CD14-positive monocyte (primary cell): Measurements from ENCODE around the gene CEP170B. TPM values are rescaled to one million over a fixed set of nuclear protein-coding genes. Genes with fewer than 3 reads are reported as not detected.
A peak's percentile ranks its signal among the peaks of the same experiment; 100 is the strongest.

Experiments
- DNase-seq, 3 donors: peaks; one replicate each; pipeline ENCODE4 v3.0.0-alpha.2; 2011 to 2022
- H2AFZ ChIP-seq: 2 replicates; pipeline ENCODE4 v1.6.0; 2012; ENCODE audit warnings: mild to moderate bottlenecking, low read depth, low read length, inconsistent platforms; ENCODE audit not compliant: insufficient read depth, poor library complexity, severe bottlenecking
- H3K27ac ChIP-seq, 2 donors: 1 replicate in 1 of 2; 2 replicates in 1 of 2; pipeline ENCODE4 v1.5.1; 2012 to 2013; ENCODE audit warnings: low read length in 2 of 2, control low read depth in 1 of 2, inconsistent platforms in 1 of 2, low read depth in 1 of 2, mild to moderate bottlenecking in 1 of 2
- H3K27me3 ChIP-seq, 2 donors: one replicate each; pipeline versions ENCODE4 v1.6.0 to v1.6.1; 2011 to 2013; ENCODE audit warnings: low read length in 2 of 2; ENCODE audit not compliant: control insufficient read depth in 2 of 2, insufficient read depth in 2 of 2
- H3K36me3 ChIP-seq, 2 donors: replicated peaks in 1 of 2; 1 replicate in 1 of 2; 2 replicates in 1 of 2; pipeline versions ENCODE4 v1.5.1 to v1.6.1; 2012 to 2013; ENCODE audit warnings: low read length in 2 of 2, control low read depth in 1 of 2, inconsistent platforms in 1 of 2, mild to moderate bottlenecking in 1 of 2; ENCODE audit not compliant: insufficient read depth in 2 of 2, control insufficient read depth in 1 of 2
- H3K4me1 ChIP-seq, 2 donors: 1 replicate in 1 of 2; 2 replicates in 1 of 2; pipeline versions ENCODE4 v1.5.1 to v1.6.1; 2012 to 2013; ENCODE audit warnings: low read length in 2 of 2, control low read depth in 1 of 2, inconsistent platforms in 1 of 2, mild to moderate bottlenecking in 1 of 2, moderate library complexity in 1 of 2; ENCODE audit not compliant: insufficient read depth in 2 of 2, control insufficient read depth in 1 of 2
- H3K4me2 ChIP-seq: replicated peaks from 2 replicates; pipeline ENCODE3; 2012; ENCODE audit warnings: low read length, moderate library complexity, mild to moderate bottlenecking; ENCODE audit not compliant: poor library complexity, severe bottlenecking; ENCODE audit errors: extremely low read depth
- H3K4me3 ChIP-seq, 3 experiments: fragments of 200-600 bp in 1 of 3; sonication (generic) in 1 of 3; replicated peaks in 1 of 3; 1 replicate in 2 of 3; 2 replicates in 1 of 3; pipeline ENCODE4 v1.5.1; 2011 to 2013; ENCODE audit warnings: low read length in 3 of 3, mild to moderate bottlenecking in 3 of 3, control low read depth in 2 of 3, low read depth in 2 of 3, inconsistent platforms in 1 of 3, moderate library complexity in 1 of 3
- H3K79me2 ChIP-seq: 2 replicates; pipeline ENCODE4 v1.6.0; 2012; ENCODE audit warnings: mild to moderate bottlenecking, control low read depth, inconsistent platforms, low read length, moderate library complexity; ENCODE audit not compliant: insufficient read depth
- H3K9ac ChIP-seq: 2 replicates; pipeline ENCODE4 v1.6.0; 2017; ENCODE audit warnings: low read length, mild to moderate bottlenecking; ENCODE audit not compliant: insufficient read depth, poor library complexity, severe bottlenecking
- H3K9me3 ChIP-seq, 2 donors: replicated peaks in 1 of 2; 1 replicate in 1 of 2; 2 replicates in 1 of 2; pipeline versions ENCODE4 v1.5.1 to v1.6.1; 2012 to 2013; ENCODE audit warnings: low read length in 2 of 2, control low read depth in 1 of 2; ENCODE audit not compliant: control insufficient read depth in 1 of 2, insufficient read depth in 1 of 2
- H4K20me1 ChIP-seq: 2 replicates; pipeline ENCODE4 v1.6.0; 2012; ENCODE audit warnings: mild to moderate bottlenecking, low read length, control low read depth, moderate library complexity; ENCODE audit not compliant: insufficient read depth
- H3K27ac Mint-ChIP-seq, 7 donors: one replicate each; pipeline ENCODE4 v1.8.0; 2020; ENCODE audit warnings: mild to moderate bottlenecking in 7 of 7, mixed read lengths in 7 of 7, moderate library complexity in 6 of 7, inconsistent platforms in 2 of 7
- H3K27me3 Mint-ChIP-seq, 3 donors: one replicate each; pipeline ENCODE4 v1.8.0; 2021 to 2022; ENCODE audit warnings: low read depth in 3 of 3, mild to moderate bottlenecking in 3 of 3, mixed read lengths in 3 of 3, moderate library complexity in 3 of 3, inconsistent platforms in 1 of 3
- H3K36me3 Mint-ChIP-seq, 2 donors: one replicate each; pipeline ENCODE4 v1.8.0; 2020; ENCODE audit warnings: mixed read lengths in 2 of 2, inconsistent platforms in 1 of 2, mild to moderate bottlenecking in 1 of 2
- H3K4me1 Mint-ChIP-seq: one replicate; pipeline ENCODE4 v1.8.0; 2020; ENCODE audit warnings: mild to moderate bottlenecking, mixed read lengths
- H3K4me3 Mint-ChIP-seq, 2 donors: one replicate each; pipeline ENCODE4 v1.8.0; 2020; ENCODE audit warnings: mild to moderate bottlenecking in 2 of 2, mixed read lengths in 2 of 2, moderate library complexity in 1 of 2
- H3K9me3 Mint-ChIP-seq, 7 donors: one replicate each; pipeline ENCODE4 v1.8.0; 2020 to 2022; ENCODE audit warnings: mixed read lengths in 7 of 7, mild to moderate bottlenecking in 6 of 7, moderate library complexity in 6 of 7, inconsistent platforms in 2 of 7
- WGBS: methylation state at CpG from one replicate; pipeline ENCODE4 v1.1.5; 2013; ENCODE audit warnings: missing lambda C conversion rate; ENCODE audit not compliant: insufficient coverage; 5-methylcytosine and 5-hydroxymethylcytosine counted together
- intact Hi-C, 2 donors: fragments of 100-400 bp; cut with micrococcal nuclease; formaldehyde crosslinking; loops; one replicate each; pipeline versions ENCODE4 v1.15.0 to v1.15.1; 2023
- polyA plus RNA-seq, 3 donors: library from polyadenylated mRNA; depleted of rRNA in 1 of 3; unstranded in 2 of 3; stranded (reverse) in 1 of 3; fragments of 300-500 nt in 2 of 3; fragments of >200 nt in 1 of 3; fragmentation: Illumina TruSeq in 2 of 3; gene quantifications; 1 replicate in 2 of 3; 2 replicates in 1 of 3; pipeline ENCODE4 v1.2.3, GENCODE V29; 2012 to 2021
- TF ChIP-seq, protein P1 (sequence below): fragments of 200-600 bp; IDR thresholded peaks from one replicate; pipeline ENCODE4 v1.8.0; 2022; ENCODE audit warnings: antibody characterized with exemption, mild to moderate bottlenecking

The CEP170B gene
- polyA plus RNA-seq, 3 donors = 0.09 TPM; not detected in 2

DNA sequence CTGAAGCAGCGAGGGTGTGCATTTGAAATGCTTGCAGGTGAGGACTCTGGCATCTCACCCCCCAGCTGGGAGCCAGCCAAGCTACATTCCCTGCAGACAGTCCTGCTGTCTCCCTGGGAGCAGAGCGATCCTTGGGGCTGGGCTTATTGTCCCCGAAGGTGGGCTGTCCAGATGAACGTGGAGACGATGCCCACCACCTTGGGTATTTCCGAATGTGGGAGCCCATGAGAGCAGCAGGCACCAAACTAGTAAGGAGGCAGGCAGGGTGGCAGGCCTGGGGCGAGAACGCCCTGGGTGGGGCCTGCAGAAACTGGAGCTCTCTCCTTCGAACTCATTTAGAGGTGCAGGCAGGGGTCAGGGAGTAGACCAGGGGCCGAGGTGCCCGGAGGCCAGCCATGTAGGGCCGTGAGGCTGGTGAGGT is 45.7 kb upstream of the CEP170B start:
- H3K4me1 Mint-ChIP-seq = peaks cover 15% of the 10 kb centered on the region

DNA sequence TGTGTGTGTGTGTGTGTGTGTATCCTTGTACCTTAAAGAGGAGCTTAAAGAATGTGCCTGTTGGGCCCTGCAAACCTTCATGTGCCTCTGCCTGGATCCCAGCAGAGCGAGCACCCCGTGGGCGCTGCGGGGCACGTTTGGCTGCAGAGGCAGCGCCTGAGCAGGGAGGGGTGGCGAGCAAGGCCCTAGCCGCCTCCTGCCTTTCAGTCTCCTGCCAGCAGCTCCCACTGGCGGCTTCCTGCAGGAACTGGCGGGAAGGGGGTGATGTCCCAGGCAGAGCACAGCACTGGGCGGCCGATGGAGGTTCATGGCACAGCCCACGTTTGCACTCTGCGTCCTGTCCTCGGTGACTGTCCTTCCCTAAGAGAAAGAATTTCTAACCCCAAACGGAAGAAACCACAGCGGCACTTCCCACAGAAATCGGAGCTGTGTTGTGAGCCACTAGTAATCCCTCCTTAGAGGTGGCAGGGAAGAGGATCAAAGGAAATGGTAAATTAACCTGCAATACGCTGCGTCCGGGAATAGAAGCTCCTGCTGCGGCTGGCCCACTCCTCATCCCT is 44.3 kb upstream of the CEP170B start:
- intact Hi-C loops = no loop called here
- H3K9ac ChIP-seq = no peak overlapping the region
- Mint-ChIP-seq H3K36me3 (peaks cover 4 to 14% of the 10 kb centered on the region in 2 donors), H3K27me3 (peaks cover 19 to 24% (median 20%) of the 10 kb centered on the region in 3 donors), H3K9me3 (peaks cover 7 to 25% (median 14%) of the 10 kb centered on the region in 7 donors), H3K4me1 (peaks cover 15% of the 10 kb centered on the region), H3K4me3 (no peak overlapping the region), H3K27ac (peak overlapping the region in 1 of 7 donors; percentile 54)
- H2AFZ ChIP-seq = no peak overlapping the region
- no peaks in the 10 kb centered on the region for H3K79me2 ChIP-seq
- H3K27me3 ChIP-seq = peaks cover 11 to 13% of the 10 kb centered on the region in 2 donors
- no peak overlapping the region for H3K27ac ChIP-seq
- WGBS = 85% methylated on average over 13 of the region's 22 CpGs
- H3K4me2 ChIP-seq = no peak overlapping the region
- no peak for DNase-seq
- no peak overlapping the region for H3K4me3 ChIP-seq
- H3K9me3 ChIP-seq = peaks cover 3 to 14% of the 10 kb centered on the region in 2 donors
- no peaks in the 10 kb centered on the region for H4K20me1 ChIP-seq
- TF ChIP-seq, protein P1, sequence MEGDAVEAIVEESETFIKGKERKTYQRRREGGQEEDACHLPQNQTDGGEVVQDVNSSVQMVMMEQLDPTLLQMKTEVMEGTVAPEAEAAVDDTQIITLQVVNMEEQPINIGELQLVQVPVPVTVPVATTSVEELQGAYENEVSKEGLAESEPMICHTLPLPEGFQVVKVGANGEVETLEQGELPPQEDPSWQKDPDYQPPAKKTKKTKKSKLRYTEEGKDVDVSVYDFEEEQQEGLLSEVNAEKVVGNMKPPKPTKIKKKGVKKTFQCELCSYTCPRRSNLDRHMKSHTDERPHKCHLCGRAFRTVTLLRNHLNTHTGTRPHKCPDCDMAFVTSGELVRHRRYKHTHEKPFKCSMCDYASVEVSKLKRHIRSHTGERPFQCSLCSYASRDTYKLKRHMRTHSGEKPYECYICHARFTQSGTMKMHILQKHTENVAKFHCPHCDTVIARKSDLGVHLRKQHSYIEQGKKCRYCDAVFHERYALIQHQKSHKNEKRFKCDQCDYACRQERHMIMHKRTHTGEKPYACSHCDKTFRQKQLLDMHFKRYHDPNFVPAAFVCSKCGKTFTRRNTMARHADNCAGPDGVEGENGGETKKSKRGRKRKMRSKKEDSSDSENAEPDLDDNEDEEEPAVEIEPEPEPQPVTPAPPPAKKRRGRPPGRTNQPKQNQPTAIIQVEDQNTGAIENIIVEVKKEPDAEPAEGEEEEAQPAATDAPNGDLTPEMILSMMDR = no peak
- peaks cover 11 to 18% of the 10 kb centered on the region in 2 donors for H3K4me1 ChIP-seq
- H3K36me3 ChIP-seq = no peaks in the 10 kb centered on the region

More for the DNA sequence above, 45.7 kb upstream of the CEP170B start:
- Histone ChIP-seq H3K4me3 (no peak overlapping the region), H3K36me3 (no peaks in the 10 kb centered on the region), H3K27me3 (no peaks in the 10 kb centered on the region), H3K9ac (no peak overlapping the region), H4K20me1 (no peaks in the 10 kb centered on the region), H3K4me1 (peaks cover 19 to 27% of the 10 kb centered on the region in 2 donors), H3K79me2 (no peaks in the 10 kb centered on the region), H3K9me3 (peaks cover 1 to 3% of the 10 kb centered on the region in 2 donors), H3K4me2 (no peak overlapping the region), H2AFZ (no peak overlapping the region), H3K27ac (no peak overlapping the region)
- TF ChIP-seq, protein P1 = no peak
- H3K9me3 Mint-ChIP-seq = peaks cover under 1 to 13% (median 4%) of the 10 kb centered on the region in 7 donors
- DNase-seq = no peak
- H3K27ac Mint-ChIP-seq = no peak overlapping the region
- 95% methylated on average over 10 of the region's 12 CpGs for WGBS
- H3K36me3 Mint-ChIP-seq = peaks cover 0 to 7% of the 10 kb centered on the region in 2 donors
- no peak overlapping the region for H3K4me3 Mint-ChIP-seq
- intact Hi-C loops = no loop called here
- peaks cover 5 to 10% (median 7%) of the 10 kb centered on the region in 3 donors for H3K27me3 Mint-ChIP-seq
